WTC11 (cell line): ENCODE data around the gene PLXNA1.

ENCODE experiments used
- ATF1 ChIP-seq: sonication (generic); formaldehyde crosslinking; IDR thresholded peaks from 2 replicates; pipeline ENCODE4 v1.8.1; 2023; ENCODE audit warnings: mild to moderate bottlenecking, moderate library complexity, missing genetic modification reagents
- CTCF ChIP-seq: fragments of 200-600 bp; IDR thresholded peaks from 2 replicates; pipeline ENCODE4 v1.8.0; 2022; ENCODE audit warnings: antibody characterized with exemption
- E2F1 ChIP-seq: sonication (generic); formaldehyde crosslinking; IDR thresholded peaks from 2 replicates; pipeline ENCODE4 v1.8.0; 2022; ENCODE audit warnings: mild to moderate bottlenecking, missing genetic modification reagents
- E2F5 ChIP-seq: sonication (generic); formaldehyde crosslinking; IDR thresholded peaks from 2 replicates; pipeline ENCODE4 v1.8.1; 2022; ENCODE audit warnings: mild to moderate bottlenecking, moderate library complexity, missing genetic modification reagents
- ELF4 ChIP-seq: sonication (generic); formaldehyde crosslinking; IDR thresholded peaks from 2 replicates; pipeline ENCODE4 v1.8.1; 2022; ENCODE audit warnings: low read depth, mild to moderate bottlenecking, moderate library complexity, missing genetic modification reagents
- ESRRA ChIP-seq: sonication (generic); formaldehyde crosslinking; IDR thresholded peaks from 2 replicates; pipeline ENCODE4 v1.8.1; 2022; ENCODE audit warnings: mild to moderate bottlenecking, missing genetic modification reagents, borderline replicate concordance
- FOXK1 ChIP-seq: sonication (generic); formaldehyde crosslinking; IDR thresholded peaks from 2 replicates; pipeline ENCODE4 v1.8.0; 2022; ENCODE audit warnings: mild to moderate bottlenecking, moderate library complexity, missing genetic modification reagents
- MXD4 ChIP-seq: fragments of 250-450 bp; sonication (Bioruptor Pico); IDR thresholded peaks from 2 replicates; pipeline ENCODE4 v1.8.0; 2021; ENCODE audit warnings: mild to moderate bottlenecking, moderate library complexity, borderline replicate concordance
- NFYB ChIP-seq: sonication (generic); formaldehyde crosslinking; conservative IDR thresholded peaks from 2 replicates; pipeline ENCODE4 v1.8.0; 2022; ENCODE audit warnings: low read depth, missing genetic modification reagents
- SMAD4 ChIP-seq: sonication (generic); formaldehyde crosslinking; IDR thresholded peaks from 2 replicates; pipeline ENCODE4 v1.8.0; 2022; ENCODE audit warnings: mild to moderate bottlenecking, missing genetic modification reagents
- SP1 ChIP-seq: sonication (generic); formaldehyde crosslinking; conservative IDR thresholded peaks from 2 replicates; pipeline ENCODE4 v1.8.1; 2022; ENCODE audit warnings: missing genetic modification reagents
- TEAD4 ChIP-seq: sonication (generic); formaldehyde crosslinking; IDR thresholded peaks from 2 replicates; pipeline ENCODE4 v1.8.0; 2022; ENCODE audit warnings: mild to moderate bottlenecking, missing genetic modification reagents
- ZNF219 ChIP-seq: sonication (generic); formaldehyde crosslinking; IDR thresholded peaks from 2 replicates; pipeline ENCODE4 v1.8.0; 2023; ENCODE audit warnings: missing genetic modification reagents, mild to moderate bottlenecking, borderline replicate concordance
- ZSCAN18 ChIP-seq: fragments of 250-450 bp; sonication (Bioruptor Pico); IDR thresholded peaks from 2 replicates; pipeline ENCODE4 v2.1.2; 2022; ENCODE audit warnings: mild to moderate bottlenecking, moderate library complexity

- TF ChIP-seq ZNF219 (CRISPR knock-in tag) (no peak), CTCF (no peak), SMAD4 (no peak), FOXK1 (CRISPR knock-in tag) (no peak), E2F5 (CRISPR knock-in tag) (no peak), ATF1 (CRISPR knock-in tag) (no peak), TEAD4 (CRISPR knock-in tag) (no peak), E2F1 (CRISPR knock-in tag) (no peak), ELF4 (no peak), ZSCAN18 (no peak), ESRRA (CRISPR knock-in tag) (no peak), MXD4 (CRISPR knock-in tag) (no peak), NFYB (CRISPR knock-in tag) (no peak), SP1 (CRISPR knock-in tag) (no peak)
These were observed 48.5 kb downstream of the PLXNA1 start for GRCh38 chr3:127031413-127031810.
